ENCODE measurements around the gene OR10G8.
"Not testable (repeated sequence)": the region's sequence is repeated elsewhere in the genome, so short reads cannot be mapped to it uniquely, and the experiment has no call there.

OR10G8 gene

DNA sequence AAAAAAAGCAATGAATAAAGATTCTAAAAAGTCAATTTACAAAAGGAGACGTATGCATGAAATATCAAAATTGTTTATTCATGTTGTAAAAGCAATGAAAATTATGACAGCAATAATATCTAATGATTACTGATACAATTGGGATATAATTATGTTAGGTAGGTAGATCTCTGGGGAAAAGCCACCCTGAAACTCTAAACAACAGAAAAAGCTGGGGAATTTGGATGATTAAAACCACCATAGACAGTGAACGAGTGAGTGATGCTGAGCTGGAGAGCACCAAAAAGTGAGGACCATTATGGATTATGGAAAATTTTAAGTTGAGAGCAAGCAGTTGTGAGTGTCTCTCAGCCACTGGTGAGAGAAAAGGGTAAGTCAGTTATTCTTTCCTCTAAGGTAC is at the start of gene OR10G8:
TSS of gene OR10G8 (plus strand) at position 301 of the 400 bp plus-strand sequence. CDS start 2,825 bp downstream, outside the sequence.
- DNase-seq (ENCODE audit: low read depth) = no peak

GRCh38 chr11:123977731-123978347 is 48.8 kb upstream of the OR10G8 start, which contains the start of gene OR10S1:
Gene OR10S1 (minus strand): TSS chr11:123977781. CDS start chr11:123977664, 117 bp downstream.
- no peak for DNase-seq (ENCODE audit: low read depth)

GRCh38 chr11:123979311-123979710 is 47.3 kb upstream of the OR10G8 start:
- DNase-seq (ENCODE audit: low read depth) = no peak

DNA sequence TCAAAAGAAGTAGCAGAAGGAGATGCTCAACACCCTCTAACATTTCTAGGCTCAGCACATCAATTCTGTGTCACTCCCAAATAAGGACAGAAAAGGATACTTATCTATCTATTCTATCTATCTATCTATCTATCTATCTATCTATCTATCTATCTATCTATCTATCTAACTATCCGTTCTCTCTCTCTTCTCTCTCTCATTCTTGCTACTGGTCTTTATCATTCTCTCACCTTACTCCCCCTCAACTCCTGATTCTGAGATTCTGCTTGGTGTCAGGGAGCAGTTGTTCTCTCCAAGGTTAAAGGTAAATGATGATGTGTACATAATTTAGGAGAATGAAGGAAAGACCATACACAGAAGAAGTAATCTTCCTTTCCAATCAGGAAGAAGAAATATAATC is 31.5 kb upstream of the OR10G8 start, which contains the start of gene OR10G6:
TSS of gene OR10G6 (minus strand) at position 43 of the 400 bp plus-strand sequence. CDS start at position 43, 0 bp downstream.
- no peak for DNase-seq (ENCODE audit: low read depth)

DNA sequence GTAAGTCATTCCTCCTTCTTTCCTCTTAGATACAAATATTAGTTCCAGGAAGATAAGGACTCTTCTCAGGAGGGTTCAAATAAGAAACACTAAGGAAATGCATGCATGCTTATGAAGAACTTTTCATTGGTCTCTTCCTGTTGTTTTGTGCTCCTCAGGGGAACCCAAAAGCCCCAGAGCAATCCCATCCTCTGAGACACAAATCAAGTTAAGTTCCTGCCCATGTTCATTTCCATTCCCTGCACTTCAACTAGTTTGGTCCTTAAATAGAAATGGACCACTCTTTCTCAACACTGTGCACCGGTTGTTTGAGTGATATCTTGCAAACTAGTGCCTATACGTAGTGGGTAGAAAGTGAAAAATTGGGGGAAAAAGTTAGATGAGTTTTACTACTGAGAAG is 13.9 kb upstream of the OR10G8 start, which contains the start of gene OR10G4:
TSS of gene OR10G4 (plus strand) at position 301 of the 400 bp plus-strand sequence. CDS start 2,578 bp downstream, outside the sequence.
- DNase-seq (ENCODE audit: low read depth) = no peak

GRCh38 chr11:124015837-124016236 is 10.8 kb upstream of the OR10G8 start:
- not testable (repeated sequence) for DNase-seq (ENCODE audit: low read depth)

DNA sequence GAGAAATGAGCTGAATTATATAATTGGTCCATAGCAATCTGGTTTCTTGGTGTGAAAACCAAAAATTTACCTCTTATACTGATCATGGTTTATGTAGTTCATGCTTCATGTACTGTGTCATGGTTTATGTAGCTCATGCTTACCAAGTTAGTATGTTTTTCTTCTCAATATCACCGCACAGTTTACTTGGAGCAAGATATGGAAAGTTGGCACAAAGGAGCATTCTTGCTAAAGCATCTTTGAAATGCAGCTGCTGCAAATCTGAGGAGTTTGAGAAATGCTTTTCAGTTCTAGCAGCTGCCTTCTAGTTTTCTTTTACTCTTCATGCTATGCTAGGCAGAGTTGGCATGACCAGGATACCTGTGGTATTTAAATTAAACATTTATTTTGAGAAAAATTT is 10.1 kb downstream of the OR10G8 start:
- no peak for DNase-seq (ENCODE audit: low read depth)

DNA sequence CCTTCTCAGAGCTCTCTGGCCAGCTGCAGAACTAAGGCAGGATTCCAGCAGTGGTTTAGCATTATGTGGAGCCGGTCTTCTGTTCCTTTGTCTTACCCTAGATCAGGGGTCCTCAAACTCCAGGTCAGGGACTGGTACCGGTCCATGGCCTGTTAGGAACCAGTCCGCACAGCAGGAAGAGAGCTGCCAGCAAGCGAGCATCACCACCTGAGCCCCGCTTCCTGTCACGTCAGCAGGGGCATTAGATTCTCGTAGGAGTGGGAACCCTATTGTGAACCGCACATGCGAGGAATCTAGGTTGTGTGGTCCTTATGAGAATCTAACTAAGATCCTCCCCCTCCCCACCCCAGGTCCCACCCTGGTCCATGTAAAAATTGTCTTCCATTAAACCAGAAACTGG is 13.0 kb downstream of the OR10G8 start:
- DNase-seq (ENCODE audit: low read depth) = no peak

- DNase-seq (ENCODE audit: low read depth) = no peak
These were observed 14.7 kb downstream of the OR10G8 start, which contains the start of gene OR10G7 for GRCh38 chr11:124041254-124041653. Gene OR10G7 (minus strand): TSS chr11:124041325. CDS start chr11:124039001, 2,324 bp downstream.

DNA sequence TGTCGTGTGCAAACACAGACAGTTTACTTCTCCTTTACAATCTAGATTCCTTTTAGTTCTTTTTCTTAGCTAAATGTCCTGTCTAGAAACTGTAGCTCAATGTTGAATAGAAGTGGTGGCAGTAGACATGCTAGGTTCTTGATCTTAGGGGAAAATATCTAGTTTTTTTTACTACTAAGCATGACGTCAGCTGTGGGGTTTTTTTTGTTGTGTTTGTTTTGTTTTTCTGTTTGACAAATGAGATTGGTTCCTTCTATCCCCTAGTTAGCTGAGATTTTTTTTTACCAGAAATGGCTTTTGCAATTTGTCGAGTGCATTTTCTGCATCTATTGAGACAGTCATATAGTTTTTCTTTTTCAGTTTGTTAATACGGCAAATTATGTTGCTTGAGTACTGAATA is 16.8 kb downstream of the OR10G8 start:
- DNase-seq (ENCODE audit: low read depth) = no peak

DNA sequence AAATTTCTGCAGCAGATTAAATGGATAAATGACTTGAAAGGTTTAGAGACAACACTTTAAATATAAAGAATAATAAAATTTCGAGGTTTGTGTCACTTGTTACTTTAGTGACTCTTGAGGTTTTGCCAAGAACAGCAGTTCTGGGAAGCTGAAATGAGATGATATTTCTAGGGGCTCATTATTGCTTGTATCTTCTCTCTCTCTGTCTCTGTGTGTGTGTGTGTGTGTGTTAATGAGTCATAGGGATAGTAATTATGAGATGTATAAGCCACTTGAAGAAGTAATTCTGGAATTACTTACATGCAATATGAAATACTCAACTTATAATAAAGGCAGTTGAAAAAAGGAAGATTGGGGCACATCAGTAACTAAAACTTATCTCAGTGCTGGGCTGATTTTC is 24.1 kb downstream of the OR10G8 start:
- DNase-seq (ENCODE audit: low read depth) = no peak

DNA sequence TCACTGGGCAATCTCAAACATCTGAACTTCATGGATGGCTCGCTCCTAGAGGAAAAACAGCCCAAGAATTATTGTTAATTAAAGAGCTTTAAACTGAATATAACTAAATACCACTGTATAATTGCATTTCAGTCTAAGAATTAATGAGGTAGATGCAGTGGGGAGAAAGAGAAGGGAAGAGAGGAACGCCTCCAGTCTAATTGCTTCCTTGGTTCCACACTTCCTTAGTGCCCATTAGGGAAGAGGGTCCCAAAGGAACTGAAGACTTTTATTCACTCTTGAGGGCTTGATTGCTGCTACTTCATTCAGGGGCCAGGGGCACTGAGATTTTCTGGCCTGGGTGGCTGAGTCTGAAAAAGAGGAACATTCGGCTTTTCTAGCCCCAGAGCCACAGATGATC is 26.4 kb downstream of the OR10G8 start:
- no peak for DNase-seq (ENCODE audit: low read depth)

- DNase-seq (ENCODE audit: low read depth) = no peak
These were observed 42.1 kb downstream of the OR10G8 start for GRCh38 chr11:124068601-124069110.

- DNase-seq (ENCODE audit: low read depth) = peak; percentile 76
These were observed 43.1 kb downstream of the OR10G8 start for GRCh38 chr11:124069429-124070401.

GRCh38 chr11:124070915-124071622 is 44.5 kb downstream of the OR10G8 start:
- peak; percentile 84 for DNase-seq (ENCODE audit: low read depth)

DNA sequence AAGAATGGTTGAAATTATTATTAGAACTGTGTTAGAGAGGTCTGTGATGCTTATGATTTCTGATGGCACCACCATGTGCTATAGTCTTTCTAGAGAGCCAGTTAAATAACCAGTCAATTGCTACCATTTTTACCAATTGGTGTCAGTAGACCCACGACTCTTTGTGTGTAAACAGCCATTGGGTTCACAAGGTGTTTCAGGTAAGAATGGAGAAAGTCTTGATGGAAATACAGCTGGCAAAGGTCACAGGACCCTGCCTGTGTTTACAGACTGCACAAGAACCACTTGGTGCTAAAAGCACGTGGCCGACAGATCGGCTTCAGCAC is 45.0 kb downstream of the OR10G8 start:
- DNase-seq (ENCODE audit: low read depth) = no peak

DNA sequence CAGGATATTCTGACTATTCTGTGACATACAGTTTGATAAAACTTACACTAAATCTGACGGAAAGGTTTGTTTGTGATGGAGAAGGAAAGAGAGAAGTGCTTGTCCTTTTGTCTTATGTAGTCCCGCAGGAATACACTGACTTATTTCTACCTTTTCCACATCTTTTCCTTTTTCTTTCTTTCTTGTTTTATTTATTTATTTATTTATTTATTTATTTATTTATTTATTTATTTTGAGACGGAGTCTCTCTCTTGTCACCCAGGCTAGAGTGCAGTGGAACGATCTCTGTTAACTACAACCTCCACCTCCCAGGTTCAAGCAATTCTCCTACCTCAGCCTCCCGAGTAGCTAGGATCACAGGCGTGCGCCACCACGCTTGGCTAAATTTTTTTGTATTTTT is 45.5 kb downstream of the OR10G8 start:
- no peak for DNase-seq (ENCODE audit: low read depth)

DNA sequence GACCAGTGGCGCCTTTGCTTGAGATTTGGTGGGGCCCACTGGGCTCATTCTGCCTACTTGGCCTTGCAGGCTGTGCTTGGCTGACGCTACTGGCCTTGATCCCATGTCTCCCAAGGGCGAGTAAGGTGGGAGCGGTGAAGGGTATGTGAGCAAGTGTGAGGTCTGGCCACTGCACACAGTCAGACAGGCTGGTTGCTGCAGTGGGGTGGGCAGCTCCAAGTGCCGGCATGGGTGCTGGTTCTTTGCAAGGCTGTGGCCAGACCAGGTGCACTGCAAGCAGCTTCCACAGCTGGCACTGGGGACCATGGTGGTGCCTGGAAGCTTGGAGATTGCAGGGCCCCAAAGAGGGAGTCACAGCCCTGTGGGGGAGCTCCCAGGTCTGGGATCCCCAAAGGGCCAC is 48.0 kb downstream of the OR10G8 start:
- DNase-seq (ENCODE audit: low read depth) = no peak

- no peak for DNase-seq (ENCODE audit: low read depth)
These were observed 48.9 kb downstream of the OR10G8 start for GRCh38 chr11:124075492-124075840.

- no peak for DNase-seq (ENCODE audit: low read depth)
These were observed 49.4 kb downstream of the OR10G8 start for GRCh38 chr11:124075841-124076651.

- DNase-seq (ENCODE audit: low read depth) = no peak
These were observed 50.7 kb downstream of the OR10G8 start for GRCh38 chr11:124077266-124077665.
